Mucosa of descending colon (tissue), 3 donors: ENCODE results near the gene MNX1. TPM values are rescaled to one million over a fixed set of nuclear protein-coding genes. Genes with fewer than 3 reads are reported as not detected.

Source experiments
- ATAC-seq: fragments of 200-7000 bp; cut with Tn5 transposase; one replicate; pipeline ENCODE4 v1.9.1; 2020; ENCODE audit warnings: mild to moderate bottlenecking, moderate library complexity
- DNase-seq, 3 donors: peaks; one replicate each; pipeline ENCODE4 v3.0.0-alpha.2; 2020
- H3K36me3 ChIP-seq: fragments of 200-600 bp; one replicate; pipeline ENCODE4 v1.8.0; 2021; ENCODE audit warnings: low read depth, mild to moderate bottlenecking
- H3K4me1 ChIP-seq: fragments of 200-600 bp; one replicate; pipeline ENCODE4 v1.8.0; 2021; ENCODE audit warnings: low read depth, mild to moderate bottlenecking
- H3K4me3 ChIP-seq: fragments of 200-600 bp; one replicate; pipeline ENCODE4 v1.8.0; 2021; ENCODE audit warnings: mild to moderate bottlenecking
- H3K9me3 ChIP-seq: fragments of 200-600 bp; one replicate; pipeline ENCODE4 v1.8.0; 2021; ENCODE audit warnings: mild to moderate bottlenecking
- CTCF ChIP-seq: fragments of 200-600 bp; IDR thresholded peaks from one replicate; pipeline ENCODE4 v1.8.0; 2022; ENCODE audit warnings: antibody characterized with exemption, mild to moderate bottlenecking
- intact Hi-C, 2 donors: fragments of 100-400 bp; cut with DNase I in 1 of 2; cut with micrococcal nuclease in 1 of 2; formaldehyde crosslinking; loops; one replicate each; pipeline versions ENCODE4 v1.11.0 to v1.11.1; 2022; cut with DNase I, micrococcal nuclease
- total RNA-seq, 3 donors: library from RNA; stranded (reverse); fragmentation: NEBNext Ultra II Directional in 2 of 3; extraction: Animal tissue kit (Norgen Biotek cat#: 25700) in 2 of 3; gene quantifications; one replicate each; pipeline versions ENCODE4 v1.2.1 to v1.2.4, GENCODE V29; 2021 to 2023
- donor health status: DM: no; HTN: no; CAD: no; lungs with moderate emphysema.
- donor health status: DM: no; HTN: no; CAD: no.
- donor health status: DM: no; HTN: yes; CAD: no.

MNX1 gene
- total RNA-seq, 3 donors from 2014 or later: 9.7 to 24.9 (median 24.0) TPM

- no peak overlapping the region for H3K4me3 ChIP-seq
- no peak for TF ChIP-seq CTCF
- no peaks in the 10 kb centered on the region for H3K9me3 ChIP-seq
- intact Hi-C loops: no loop called here
- no peaks in the 10 kb centered on the region for H3K36me3 ChIP-seq
- H3K4me1 ChIP-seq: no peaks in the 10 kb centered on the region
- DNase-seq (no peak), ATAC-seq (no peak)
These were observed 27.2 kb upstream of the MNX1 start for GRCh38 chr7:157037635-157038034.

- ATAC-seq (no peak), DNase-seq (no peak)
- Histone ChIP-seq H3K4me1 (no peaks in the 10 kb centered on the region), H3K36me3 (no peaks in the 10 kb centered on the region), H3K9me3 (no peaks in the 10 kb centered on the region), H3K4me3 (no peak overlapping the region)
- intact Hi-C loops: no loop called here
- no peak for TF ChIP-seq CTCF
These were observed 26.6 kb upstream of the MNX1 start for GRCh38 chr7:157037028-157037427.

GRCh38 chr7:157035979-157036378 is 25.5 kb upstream of the MNX1 start:
- no peak overlapping the region for H3K4me3 ChIP-seq
- no peaks in the 10 kb centered on the region for H3K4me1 ChIP-seq
- intact Hi-C loops: no loop called here
- TF ChIP-seq CTCF: no peak
- no peaks in the 10 kb centered on the region for H3K36me3 ChIP-seq
- ATAC-seq (no peak), DNase-seq (no peak)
- H3K9me3 ChIP-seq: no peaks in the 10 kb centered on the region

- ATAC-seq: no peak
- no peak for TF ChIP-seq CTCF
These were observed 24.8 kb upstream of the MNX1 start for GRCh38 chr7:157035302-157035701.

GRCh38 chr7:157033483-157034473 is 23.3 kb upstream of the MNX1 start:
- Histone ChIP-seq H3K4me3 (no peak overlapping the region), H3K9me3 (no peaks in the 10 kb centered on the region), H3K4me1 (no peaks in the 10 kb centered on the region), H3K36me3 (no peaks in the 10 kb centered on the region)
- DNase-seq: no peak
- intact Hi-C loops: no loop called here
- TF ChIP-seq CTCF: no peak
- ATAC-seq: no peak

More at GRCh38 chr7:157035302-157035701, 24.8 kb upstream of the MNX1 start:
- Histone ChIP-seq H3K36me3 (no peaks in the 10 kb centered on the region), H3K4me1 (no peaks in the 10 kb centered on the region), H3K9me3 (no peaks in the 10 kb centered on the region), H3K4me3 (no peak overlapping the region)
- DNase-seq: no peak
- intact Hi-C loops: no loop called here
